Sigmoid colon (tissue), 7 donors: ENCODE data around the gene PTPN11. TPM values are rescaled to one million over a fixed set of nuclear protein-coding genes. Genes with fewer than 3 reads are reported as not detected.

ENCODE experiments used
- DNase-seq: peaks from one replicate; pipeline ENCODE4 v3.0.0-alpha.2; 2019
- H3K27ac ChIP-seq, 4 donors: fragments of 200-600 bp; sonication (generic); one replicate each; pipeline ENCODE4 v1.5.1; 2016 to 2019; ENCODE audit warnings: mild to moderate bottlenecking in 1 of 4
- H3K27me3 ChIP-seq, 3 donors: fragments of 200-600 bp; sonication (generic); one replicate each; pipeline ENCODE4 v1.5.1; 2019; ENCODE audit warnings: mild to moderate bottlenecking in 1 of 3
- H3K36me3 ChIP-seq, 4 donors: fragments of 200-600 bp; sonication (generic); one replicate each; pipeline ENCODE4 v1.5.1; 2016 to 2019
- H3K4me1 ChIP-seq, 4 donors: fragments of 200-600 bp; sonication (generic); one replicate each; pipeline ENCODE4 v1.5.1; 2017 to 2019
- H3K4me3 ChIP-seq, 4 donors: fragments of 200-600 bp; sonication (generic); one replicate each; pipeline ENCODE4 v1.5.1; 2017 to 2019; ENCODE audit warnings: mild to moderate bottlenecking in 2 of 4, moderate library complexity in 1 of 4
- H3K9me3 ChIP-seq, 4 donors: fragments of 200-600 bp in 3 of 4; sonication (generic) in 3 of 4; one replicate each; pipeline versions ENCODE4 v1.5.1 to v1.6.1; 2013 to 2019
- EP300 ChIP-seq, 4 donors: sonication (generic); formaldehyde crosslinking; IDR thresholded peaks; one replicate each; pipeline ENCODE4 v1.6.1; 2017; ENCODE audit warnings: antibody characterized with exemption in 4 of 4
- POLR2A ChIP-seq, 2 donors: fragments of 450-650 bp; IDR thresholded peaks; one replicate each; pipeline ENCODE4 v1.6.1; 2016; ENCODE audit warnings: antibody characterized with exemption in 2 of 2, mild to moderate bottlenecking in 2 of 2, moderate library complexity in 2 of 2
- POLR2AphosphoS5 ChIP-seq, 4 donors: sonication (generic); formaldehyde crosslinking; IDR thresholded peaks; one replicate each; pipeline ENCODE4 v1.6.1; 2017; ENCODE audit warnings: antibody characterized with exemption in 4 of 4
- WGBS, 2 donors: extraction: QIAGEN DNeasy Blood & Tissue Kit; methylation state at CpG; one replicate each; pipeline ENCODE4 v1.1.7; 2013; 5-methylcytosine and 5-hydroxymethylcytosine counted together
- intact Hi-C: fragments of 100-400 bp; cut with DNase I; formaldehyde crosslinking; loops from one replicate; pipeline ENCODE4 v1.15.1; 2023
- polyA plus RNA-seq, 3 donors: library from polyadenylated mRNA; stranded (reverse); fragments of 200-250 nt; gene quantifications; one replicate each; pipeline ENCODE4 v1.2.3, GENCODE V29; 2013
- total RNA-seq, 4 donors: library from RNA; depleted of rRNA; stranded (reverse); fragments of >200 nt; gene quantifications; one replicate each; pipeline ENCODE4 v1.1.0, GENCODE V29; 2016
- TF ChIP-seq, protein P1 (sequence below), 4 experiments: fragments of 450-650 bp in 3 of 4; fragments of 200-600 bp in 1 of 4; IDR thresholded peaks; one replicate each; pipeline ENCODE4 v1.5.1; 2016 to 2019; ENCODE audit warnings: antibody characterized with exemption in 4 of 4, mild to moderate bottlenecking in 3 of 4, moderate library complexity in 2 of 4
- donor health status: healthy with polysubstance abuse.
- donor health status: Bipolar disorder and iron deficiency.
- donor health status: healthy.

Gene PTPN11
- total and polyA plus RNA-seq, 7 donors: 30.3 to 111 (median 81.6) TPM

DNA sequence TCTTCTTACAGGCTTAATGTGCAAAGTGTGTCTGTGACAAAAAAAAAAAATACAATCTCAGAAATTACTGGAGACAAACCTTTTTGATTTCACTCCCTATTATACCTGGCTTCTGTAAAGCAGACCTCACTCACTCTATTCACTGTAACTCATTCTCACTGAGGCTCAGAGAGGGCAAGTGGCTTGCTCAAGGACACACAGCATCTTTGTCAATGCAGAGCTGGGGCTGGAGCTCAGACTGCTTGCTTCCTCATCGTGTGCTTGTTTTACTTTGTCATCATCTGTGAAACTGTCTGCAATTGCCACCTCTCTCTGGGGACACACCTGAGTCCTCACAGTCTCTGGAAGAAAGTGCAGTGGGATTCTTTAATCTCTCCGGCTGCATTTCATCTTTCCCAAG is 120.0 kb downstream of the PTPN11 start:
- H3K9me3 ChIP-seq: no peaks in the 10 kb centered on the region
- no peaks in the 10 kb centered on the region for H3K4me1 ChIP-seq
- no peaks in the 10 kb centered on the region for H3K36me3 ChIP-seq
- no peak overlapping the region for H3K4me3 ChIP-seq
- H3K27me3 ChIP-seq: no peaks in the 10 kb centered on the region
- TF ChIP-seq, protein P1, sequence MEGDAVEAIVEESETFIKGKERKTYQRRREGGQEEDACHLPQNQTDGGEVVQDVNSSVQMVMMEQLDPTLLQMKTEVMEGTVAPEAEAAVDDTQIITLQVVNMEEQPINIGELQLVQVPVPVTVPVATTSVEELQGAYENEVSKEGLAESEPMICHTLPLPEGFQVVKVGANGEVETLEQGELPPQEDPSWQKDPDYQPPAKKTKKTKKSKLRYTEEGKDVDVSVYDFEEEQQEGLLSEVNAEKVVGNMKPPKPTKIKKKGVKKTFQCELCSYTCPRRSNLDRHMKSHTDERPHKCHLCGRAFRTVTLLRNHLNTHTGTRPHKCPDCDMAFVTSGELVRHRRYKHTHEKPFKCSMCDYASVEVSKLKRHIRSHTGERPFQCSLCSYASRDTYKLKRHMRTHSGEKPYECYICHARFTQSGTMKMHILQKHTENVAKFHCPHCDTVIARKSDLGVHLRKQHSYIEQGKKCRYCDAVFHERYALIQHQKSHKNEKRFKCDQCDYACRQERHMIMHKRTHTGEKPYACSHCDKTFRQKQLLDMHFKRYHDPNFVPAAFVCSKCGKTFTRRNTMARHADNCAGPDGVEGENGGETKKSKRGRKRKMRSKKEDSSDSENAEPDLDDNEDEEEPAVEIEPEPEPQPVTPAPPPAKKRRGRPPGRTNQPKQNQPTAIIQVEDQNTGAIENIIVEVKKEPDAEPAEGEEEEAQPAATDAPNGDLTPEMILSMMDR (IDR thresholded peaks at IDR 0.05): no peak
- TF ChIP-seq POLR2AphosphoS5 (IDR thresholded peaks at IDR 0.05) (no peak), POLR2A (IDR thresholded peaks at IDR 0.05) (no peak), EP300 (IDR thresholded peaks at IDR 0.05) (no peak)
- no peak for DNase-seq
- WGBS, 2 donors: 33 to 70% methylated on average over 2 of the region's 2 CpGs
- intact Hi-C loops: no loop called here
- no peak overlapping the region for H3K27ac ChIP-seq

DNA sequence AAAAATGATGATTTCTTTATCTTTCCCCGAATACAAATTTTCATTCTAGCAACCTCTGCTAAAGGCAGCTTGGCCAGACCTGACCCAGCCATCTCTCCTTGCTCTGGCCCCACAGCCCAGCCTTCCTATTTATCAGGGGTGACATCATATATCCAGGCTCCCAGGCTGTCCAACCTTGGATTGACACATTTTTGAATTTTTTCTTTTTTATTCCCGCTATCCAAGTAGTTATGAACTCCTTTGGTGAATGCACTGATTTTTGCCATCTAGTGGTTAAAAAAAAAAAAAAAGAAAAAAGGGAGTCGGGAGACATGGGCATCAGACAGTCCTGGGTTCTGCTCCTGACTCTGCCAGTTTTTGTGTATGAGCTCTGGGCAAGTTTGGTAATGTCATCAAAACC is 120.5 kb downstream of the PTPN11 start:
- DNase-seq: no peak
- H3K4me3 ChIP-seq: no peak overlapping the region
- H3K9me3 ChIP-seq: no peaks in the 10 kb centered on the region
- no peaks in the 10 kb centered on the region for H3K36me3 ChIP-seq
- no peak overlapping the region for H3K27ac ChIP-seq
- no peaks in the 10 kb centered on the region for H3K27me3 ChIP-seq
- 42 to 81% methylated on average over 3 of the region's 3 CpGs for WGBS, 2 donors
- H3K4me1 ChIP-seq: no peaks in the 10 kb centered on the region
- intact Hi-C loops: no loop called here
- no peak for TF ChIP-seq EP300 (IDR thresholded peaks at IDR 0.05)
- no peak for TF ChIP-seq POLR2AphosphoS5 (IDR thresholded peaks at IDR 0.05)
- TF ChIP-seq, protein P1 (IDR thresholded peaks at IDR 0.05): no peak
- TF ChIP-seq POLR2A (IDR thresholded peaks at IDR 0.05): no peak

- DNase-seq: no peak
- WGBS, 2 donors: 62 to 68% methylated on average over 5 of the region's 5 CpGs
- intact Hi-C loops: no loop called here
- Histone ChIP-seq H3K4me3 (no peak overlapping the region), H3K36me3 (no peaks in the 10 kb centered on the region), H3K27me3 (no peaks in the 10 kb centered on the region), H3K9me3 (no peaks in the 10 kb centered on the region), H3K4me1 (no peaks in the 10 kb centered on the region), H3K27ac (no peak overlapping the region)
- TF ChIP-seq EP300 (IDR thresholded peaks at IDR 0.05): no peak
- TF ChIP-seq POLR2A (IDR thresholded peaks at IDR 0.05): no peak
- TF ChIP-seq, protein P1 (IDR thresholded peaks at IDR 0.05): no peak
- no peak for TF ChIP-seq POLR2AphosphoS5 (IDR thresholded peaks at IDR 0.05)
Observed at GRCh38 chr12:112540021-112540420, 121.3 kb downstream of the PTPN11 start.

GRCh38 chr12:112543751-112544150 is 125.0 kb downstream of the PTPN11 start:
- no peaks in the 10 kb centered on the region for H3K9me3 ChIP-seq
- no peak overlapping the region for H3K27ac ChIP-seq
- DNase-seq: no peak
- H3K4me3 ChIP-seq: no peak overlapping the region
- no peaks in the 10 kb centered on the region for H3K27me3 ChIP-seq
- no peaks in the 10 kb centered on the region for H3K4me1 ChIP-seq
- TF ChIP-seq POLR2A (IDR thresholded peaks at IDR 0.05) (no peak), EP300 (IDR thresholded peaks at IDR 0.05) (no peak), POLR2AphosphoS5 (IDR thresholded peaks at IDR 0.05) (no peak)
- TF ChIP-seq, protein P1 (IDR thresholded peaks at IDR 0.05): no peak
- WGBS, 2 donors: 78 to 79% methylated on average over 4 of the region's 4 CpGs
- intact Hi-C loops: no loop called here
- H3K36me3 ChIP-seq: no peaks in the 10 kb centered on the region

DNA sequence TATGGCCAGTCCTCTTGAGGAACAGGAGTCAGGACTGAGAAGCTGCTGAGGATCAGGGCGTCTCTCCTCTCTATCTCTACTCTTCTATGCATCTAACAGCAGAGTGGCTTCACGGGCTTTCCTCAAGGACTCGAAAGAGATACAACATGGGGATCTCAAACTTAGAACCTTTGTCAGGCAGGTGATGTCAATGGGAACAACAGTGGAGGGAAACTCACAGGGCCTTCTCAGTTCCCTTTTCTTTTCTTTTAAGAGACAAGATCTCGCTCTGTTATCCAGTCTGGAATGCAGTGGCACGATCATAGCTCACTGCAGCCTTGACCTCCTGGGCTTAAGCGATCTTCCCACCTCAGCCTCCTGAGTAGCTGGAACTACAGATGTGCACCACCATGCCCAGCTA is 127.6 kb downstream of the PTPN11 start:
- intact Hi-C loops: no loop called here
- Histone ChIP-seq H3K4me1 (no peaks in the 10 kb centered on the region), H3K36me3 (no peaks in the 10 kb centered on the region), H3K9me3 (no peaks in the 10 kb centered on the region), H3K27me3 (no peaks in the 10 kb centered on the region), H3K27ac (no peak overlapping the region), H3K4me3 (no peak overlapping the region)
- TF ChIP-seq EP300 (IDR thresholded peaks at IDR 0.05) (no peak), POLR2A (IDR thresholded peaks at IDR 0.05) (no peak), POLR2AphosphoS5 (IDR thresholded peaks at IDR 0.05) (no peak)
- TF ChIP-seq, protein P1 (IDR thresholded peaks at IDR 0.05): no peak
- no peak for DNase-seq
- 84 to 86% methylated on average over 6 of the region's 6 CpGs for WGBS, 2 donors
